ENCODE measurements around the gene AAK1. TPM values are rescaled to one million over a fixed set of nuclear protein-coding genes. Genes with fewer than 3 reads are reported as not detected.

The AAK1 gene
- total RNA-seq, 1 experiment from 2014 or later = 6.8 TPM

GRCh38 chr2:69601179-69601612 lies 42.3 kb downstream of the AAK1 start:
- peaks cover 5% of the 10 kb centered on the region for H4K20me1 ChIP-seq (ENCODE audit: insufficient read depth, low read depth, low read length)
- H3K27me3 ChIP-seq (ENCODE audit: low read length) = 0 out of 2 replicates have a peak, but pooled peaks cover 3% of the 10 kb centered on the region
- no peaks in the 10 kb centered on the region for H3K4me1 ChIP-seq (ENCODE audit: low read length)
- no peak overlapping the region for H3K27ac ChIP-seq (ENCODE audit: low read length)
- no peaks in the 10 kb centered on the region for H3K9me3 ChIP-seq (ENCODE audit: low read length)
- no peak overlapping the region for H3K4me3 ChIP-seq (ENCODE audit: low read length)
- H3K36me3 ChIP-seq (ENCODE audit: insufficient read depth, low read length) = no peaks in the 10 kb centered on the region
- H2AFZ ChIP-seq (ENCODE audit: low read length) = no peak overlapping the region
- no peaks in the 10 kb centered on the region for H3K9me2 ChIP-seq (replicated peaks; ENCODE audit: insufficient read depth, low read length)
- no peak for DNase-seq
- no peaks in the 10 kb centered on the region for H3K79me2 ChIP-seq (ENCODE audit: low read length)
- H3K9ac ChIP-seq (ENCODE audit: low read length) = no peak overlapping the region
- no peak overlapping the region for H3K4me2 ChIP-seq (ENCODE audit: low read depth, low read length, poor library complexity, severe bottlenecking)

- Histone ChIP-seq H3K9ac (ENCODE audit: low read length) (no peak overlapping the region), H3K36me3 (ENCODE audit: insufficient read depth, low read length) (no peaks in the 10 kb centered on the region), H2AFZ (ENCODE audit: low read length) (no peak overlapping the region), H3K4me3 (ENCODE audit: low read length) (no peak overlapping the region), H3K79me2 (ENCODE audit: low read length) (no peaks in the 10 kb centered on the region), H4K20me1 (ENCODE audit: insufficient read depth, low read depth, low read length) (peaks cover 2% of the 10 kb centered on the region), H3K9me2 (replicated peaks; ENCODE audit: insufficient read depth, low read length) (no peaks in the 10 kb centered on the region), H3K9me3 (ENCODE audit: low read length) (no peaks in the 10 kb centered on the region), H3K4me1 (ENCODE audit: low read length) (no peaks in the 10 kb centered on the region), H3K4me2 (ENCODE audit: low read depth, low read length, poor library complexity, severe bottlenecking) (no peak overlapping the region), H3K27me3 (ENCODE audit: low read length) (0 out of 2 replicates have a peak, but pooled peaks cover 3% of the 10 kb centered on the region), H3K27ac (ENCODE audit: low read length) (no peak overlapping the region)
- no peak for DNase-seq
These were observed 43.1 kb downstream of the AAK1 start for GRCh38 chr2:69600425-69600824.

DNA sequence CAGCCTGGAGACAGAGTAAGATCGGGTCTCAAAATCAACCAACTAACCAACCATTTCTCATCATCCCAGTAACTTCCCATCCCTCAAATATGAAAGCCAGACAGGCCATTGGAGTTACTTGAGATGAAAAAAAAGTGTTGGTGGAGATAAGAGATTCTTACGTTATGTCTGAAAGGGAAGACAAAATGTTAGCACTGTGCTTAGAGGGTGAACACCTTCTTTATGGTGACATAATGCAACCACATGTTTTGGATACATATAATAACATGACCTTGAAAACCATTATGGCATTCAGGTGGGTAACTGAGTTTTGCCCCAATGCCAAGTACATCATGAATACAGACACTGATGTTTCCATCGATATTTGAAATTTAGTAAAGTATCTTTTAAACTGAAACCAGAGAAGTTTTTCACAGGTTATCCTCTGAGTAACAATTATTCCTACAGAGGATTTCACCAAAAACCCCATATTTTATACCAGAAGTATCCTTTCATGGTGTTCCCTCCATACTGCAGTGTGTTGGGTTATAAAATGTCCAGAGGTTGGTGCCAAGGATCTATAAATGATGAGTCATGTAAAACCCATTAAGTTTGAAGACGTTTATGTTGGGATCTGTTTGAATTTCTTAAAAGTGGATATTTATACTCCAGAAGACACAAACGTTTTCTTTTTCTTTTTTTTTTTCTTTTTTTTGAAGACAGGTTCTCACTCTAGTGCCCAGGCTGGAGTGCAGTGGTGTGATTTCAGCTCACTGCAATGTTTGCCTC lies 45.5 kb downstream of the AAK1 start:
- H3K4me2 ChIP-seq (ENCODE audit: low read depth, low read length, poor library complexity, severe bottlenecking) = no peak overlapping the region
- H4K20me1 ChIP-seq (ENCODE audit: insufficient read depth, low read depth, low read length) = no peaks in the 10 kb centered on the region; the same call in 1 of the 2 replicates
- H3K4me3 ChIP-seq (ENCODE audit: low read length) = no peak overlapping the region
- H3K9ac ChIP-seq (ENCODE audit: low read length) = no peak overlapping the region
- H3K27me3 ChIP-seq (ENCODE audit: low read length) = 0 out of 2 replicates have a peak, but pooled peaks cover 3% of the 10 kb centered on the region
- H3K79me2 ChIP-seq (ENCODE audit: low read length) = no peaks in the 10 kb centered on the region
- no peak for DNase-seq
- H3K9me2 ChIP-seq (replicated peaks; ENCODE audit: insufficient read depth, low read length) = no peaks in the 10 kb centered on the region
- H3K27ac ChIP-seq (ENCODE audit: low read length) = no peak overlapping the region
- no peak overlapping the region for H2AFZ ChIP-seq (ENCODE audit: low read length)
- no peaks in the 10 kb centered on the region for H3K4me1 ChIP-seq (ENCODE audit: low read length)
- no peaks in the 10 kb centered on the region for H3K36me3 ChIP-seq (ENCODE audit: insufficient read depth, low read length)
- no peaks in the 10 kb centered on the region for H3K9me3 ChIP-seq (ENCODE audit: low read length)

DNA sequence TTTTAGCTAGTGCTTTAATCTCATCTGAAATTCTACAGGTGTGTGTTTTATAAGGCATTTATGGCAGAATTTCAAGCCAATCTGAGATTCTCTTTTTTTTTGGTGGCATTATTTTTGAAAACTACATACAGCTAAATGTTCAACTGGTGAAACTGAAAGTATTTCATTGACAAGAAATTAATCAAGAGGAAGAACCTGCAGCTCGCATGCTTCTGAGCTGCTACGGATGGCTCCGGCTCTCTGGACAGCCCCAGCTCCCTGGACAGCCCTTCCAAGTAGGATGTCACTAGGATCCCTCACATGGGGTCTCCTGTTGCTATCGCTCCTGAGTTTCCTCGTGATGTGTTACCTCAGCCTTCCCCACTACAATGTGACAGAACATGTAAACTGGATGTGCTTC lies 46.4 kb downstream of the AAK1 start:
- H3K79me2 ChIP-seq (ENCODE audit: low read length) = no peaks in the 10 kb centered on the region
- H3K27ac ChIP-seq (ENCODE audit: low read length) = no peak overlapping the region
- H3K27me3 ChIP-seq (ENCODE audit: low read length) = 0 out of 2 replicates have a peak, but pooled peaks cover 3% of the 10 kb centered on the region
- no peaks in the 10 kb centered on the region for H3K9me3 ChIP-seq (ENCODE audit: low read length)
- peak overlapping the region; percentile 8 for H3K4me2 ChIP-seq (ENCODE audit: low read depth, low read length, poor library complexity, severe bottlenecking)
- H4K20me1 ChIP-seq (ENCODE audit: insufficient read depth, low read depth, low read length) = no peaks in the 10 kb centered on the region
- H3K9ac ChIP-seq (ENCODE audit: low read length) = no peak overlapping the region
- DNase-seq = no peak
- H2AFZ ChIP-seq (ENCODE audit: low read length) = no peak overlapping the region
- no peaks in the 10 kb centered on the region for H3K36me3 ChIP-seq (ENCODE audit: insufficient read depth, low read length)
- H3K4me1 ChIP-seq (ENCODE audit: low read length) = no peaks in the 10 kb centered on the region
- H3K4me3 ChIP-seq (ENCODE audit: low read length) = no peak overlapping the region
- no peaks in the 10 kb centered on the region for H3K9me2 ChIP-seq (replicated peaks; ENCODE audit: insufficient read depth, low read length)

- no peaks in the 10 kb centered on the region for H3K79me2 ChIP-seq (ENCODE audit: low read length)
- no peaks in the 10 kb centered on the region for H4K20me1 ChIP-seq (ENCODE audit: insufficient read depth, low read depth, low read length)
- H3K36me3 ChIP-seq (ENCODE audit: insufficient read depth, low read length) = no peaks in the 10 kb centered on the region
- no peak overlapping the region for H3K4me3 ChIP-seq (ENCODE audit: low read length)
- no peaks in the 10 kb centered on the region for H3K27me3 ChIP-seq (ENCODE audit: low read length)
- no peak overlapping the region for H3K4me2 ChIP-seq (ENCODE audit: low read depth, low read length, poor library complexity, severe bottlenecking)
- DNase-seq = no peak
- H3K27ac ChIP-seq (ENCODE audit: low read length) = no peak overlapping the region
- H3K9me3 ChIP-seq (ENCODE audit: low read length) = no peaks in the 10 kb centered on the region
- no peak overlapping the region for H2AFZ ChIP-seq (ENCODE audit: low read length)
- H3K9ac ChIP-seq (ENCODE audit: low read length) = no peak overlapping the region
- no peaks in the 10 kb centered on the region for H3K4me1 ChIP-seq (ENCODE audit: low read length)
- no peaks in the 10 kb centered on the region for H3K9me2 ChIP-seq (replicated peaks; ENCODE audit: insufficient read depth, low read length)
These were observed 49.2 kb downstream of the AAK1 start for GRCh38 chr2:69594341-69594740.

DNA sequence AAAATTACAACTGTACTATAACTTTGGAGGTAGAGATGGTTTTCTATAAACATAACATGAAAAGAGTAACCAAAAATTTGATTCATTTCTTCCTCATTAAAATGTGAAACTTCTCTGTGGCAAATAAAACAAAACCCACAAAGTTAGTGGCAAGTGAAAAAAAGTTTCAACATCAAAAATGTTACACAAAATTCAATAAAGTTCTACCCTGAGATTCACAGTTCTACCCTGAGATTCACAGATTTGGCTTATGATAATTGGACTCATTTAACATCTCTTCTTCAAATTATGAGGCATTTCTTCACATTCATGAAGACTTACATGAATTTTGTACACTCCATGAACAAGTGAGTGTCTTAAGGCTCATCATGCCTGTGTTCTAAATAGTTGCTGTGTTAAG lies 51.0 kb downstream of the AAK1 start:
- no peaks in the 10 kb centered on the region for H3K9me3 ChIP-seq (ENCODE audit: low read length)
- no peaks in the 10 kb centered on the region for H3K27me3 ChIP-seq (ENCODE audit: low read length)
- no peak overlapping the region for H3K9ac ChIP-seq (ENCODE audit: low read length)
- H2AFZ ChIP-seq (ENCODE audit: low read length) = no peak overlapping the region
- no peak for DNase-seq
- H4K20me1 ChIP-seq (ENCODE audit: insufficient read depth, low read depth, low read length) = no peaks in the 10 kb centered on the region
- no peaks in the 10 kb centered on the region for H3K79me2 ChIP-seq (ENCODE audit: low read length)
- H3K36me3 ChIP-seq (ENCODE audit: insufficient read depth, low read length) = no peaks in the 10 kb centered on the region
- no peak overlapping the region for H3K4me3 ChIP-seq (ENCODE audit: low read length)
- H3K4me1 ChIP-seq (ENCODE audit: low read length) = no peaks in the 10 kb centered on the region
- no peaks in the 10 kb centered on the region for H3K9me2 ChIP-seq (replicated peaks; ENCODE audit: insufficient read depth, low read length)
- H3K4me2 ChIP-seq (ENCODE audit: low read depth, low read length, poor library complexity, severe bottlenecking) = no peak overlapping the region
- no peak overlapping the region for H3K27ac ChIP-seq (ENCODE audit: low read length)

DNA sequence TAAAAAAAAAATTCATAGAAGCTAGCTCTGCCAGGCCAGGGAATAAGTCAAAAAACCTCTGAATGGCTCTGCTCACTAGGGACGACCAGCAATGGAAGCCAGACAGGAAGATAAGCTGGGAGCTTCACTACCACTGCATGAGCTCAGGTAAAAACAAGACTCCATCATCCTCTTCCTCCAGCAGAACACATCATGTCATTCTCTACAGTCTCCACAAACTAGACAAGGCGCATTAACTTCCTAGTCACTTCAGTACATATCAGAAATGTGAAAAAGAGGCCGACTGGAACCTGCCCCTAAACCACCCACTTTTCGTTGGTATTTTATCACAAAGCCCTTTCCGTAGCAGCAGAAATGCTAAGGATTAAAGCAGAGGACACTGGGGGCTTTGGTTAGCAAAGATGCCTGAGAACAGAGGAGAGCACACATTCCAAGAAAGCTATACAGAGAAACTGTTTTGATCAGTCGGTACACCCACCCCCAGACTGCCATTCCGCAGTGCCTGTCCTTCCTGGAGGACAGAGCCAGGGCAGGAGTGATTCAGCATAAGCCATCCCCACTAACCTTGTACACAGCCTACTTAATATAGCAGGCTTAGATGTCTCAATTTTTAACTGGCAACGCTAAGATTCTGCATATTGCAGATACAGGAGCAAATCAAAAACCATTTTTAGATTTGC lies 53.4 kb downstream of the AAK1 start:
- DNase-seq = no peak
- Histone ChIP-seq H3K9me3 (ENCODE audit: low read length) (no peaks in the 10 kb centered on the region), H3K27me3 (ENCODE audit: low read length) (no peaks in the 10 kb centered on the region), H3K9ac (ENCODE audit: low read length) (no peak overlapping the region), H2AFZ (ENCODE audit: low read length) (no peak overlapping the region), H4K20me1 (ENCODE audit: insufficient read depth, low read depth, low read length) (no peaks in the 10 kb centered on the region; the same call in 1 of the 2 replicates), H3K4me1 (ENCODE audit: low read length) (no peaks in the 10 kb centered on the region), H3K4me2 (ENCODE audit: low read depth, low read length, poor library complexity, severe bottlenecking) (no peak overlapping the region), H3K36me3 (ENCODE audit: insufficient read depth, low read length) (no peaks in the 10 kb centered on the region), H3K9me2 (replicated peaks; ENCODE audit: insufficient read depth, low read length) (no peaks in the 10 kb centered on the region), H3K79me2 (ENCODE audit: low read length) (no peaks in the 10 kb centered on the region), H3K27ac (ENCODE audit: low read length) (no peak overlapping the region), H3K4me3 (ENCODE audit: low read length) (no peak overlapping the region)

GRCh38 chr2:69588945-69589344 lies 54.6 kb downstream of the AAK1 start:
- no peaks in the 10 kb centered on the region for H3K9me2 ChIP-seq (replicated peaks; ENCODE audit: insufficient read depth, low read length)
- no peaks in the 10 kb centered on the region; the same call in 1 of the 2 replicates for H4K20me1 ChIP-seq (ENCODE audit: insufficient read depth, low read depth, low read length)
- no peak overlapping the region for H3K27ac ChIP-seq (ENCODE audit: low read length)
- no peak overlapping the region for H3K4me3 ChIP-seq (ENCODE audit: low read length)
- no peak for DNase-seq
- H3K9me3 ChIP-seq (ENCODE audit: low read length) = no peaks in the 10 kb centered on the region
- H3K36me3 ChIP-seq (ENCODE audit: insufficient read depth, low read length) = no peaks in the 10 kb centered on the region
- no peaks in the 10 kb centered on the region for H3K27me3 ChIP-seq (ENCODE audit: low read length)
- no peaks in the 10 kb centered on the region for H3K79me2 ChIP-seq (ENCODE audit: low read length)
- H3K4me1 ChIP-seq (ENCODE audit: low read length) = no peaks in the 10 kb centered on the region
- no peak overlapping the region for H3K4me2 ChIP-seq (ENCODE audit: low read depth, low read length, poor library complexity, severe bottlenecking)
- H2AFZ ChIP-seq (ENCODE audit: low read length) = no peak overlapping the region
- H3K9ac ChIP-seq (ENCODE audit: low read length) = no peak overlapping the region

Measured in Karpas-422 (cell line).